ENCODE results near the gene MCC.

DNA sequence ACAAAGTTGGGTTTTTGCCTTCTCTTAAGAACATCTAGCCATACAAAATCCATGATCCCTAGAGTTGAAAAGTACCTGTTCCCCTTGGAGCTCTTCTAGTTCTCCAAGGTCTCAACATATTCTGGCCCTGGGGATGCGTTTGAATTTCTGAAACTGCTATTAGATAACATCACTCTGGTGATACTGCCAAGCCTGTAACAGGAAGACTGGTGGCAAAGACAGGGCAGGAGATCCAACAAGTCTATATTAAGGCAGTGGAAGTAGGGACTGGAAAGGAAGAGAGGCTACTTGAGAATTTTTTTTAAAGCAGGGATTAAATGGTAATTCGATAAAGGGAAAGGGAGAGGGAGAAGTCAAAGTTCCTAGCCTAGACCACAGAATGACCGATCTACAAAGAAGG, 264.9 kb downstream of the MCC start:
- TF ChIP-seq POLR2A (IDR thresholded peaks at IDR 0.05; ENCODE audit: low read length): no peak
- TF ChIP-seq GATA1 (IDR thresholded peaks at IDR 0.05; ENCODE audit: low read depth, low read length): no peak

All from erythroblast (primary cell).